ENCODE measurements around the gene ERVFRD-1. TPM values are rescaled to one million over a fixed set of nuclear protein-coding genes. Genes with fewer than 3 reads are reported as not detected.
A peak's percentile ranks its signal among the peaks of the same experiment; 100 is the strongest.

Gene ERVFRD-1
- polyA plus RNA-seq, 1 donor (not counting 4 experiments of a cell fraction or from before 2014, with no cell fraction given) = not detected

DNA sequence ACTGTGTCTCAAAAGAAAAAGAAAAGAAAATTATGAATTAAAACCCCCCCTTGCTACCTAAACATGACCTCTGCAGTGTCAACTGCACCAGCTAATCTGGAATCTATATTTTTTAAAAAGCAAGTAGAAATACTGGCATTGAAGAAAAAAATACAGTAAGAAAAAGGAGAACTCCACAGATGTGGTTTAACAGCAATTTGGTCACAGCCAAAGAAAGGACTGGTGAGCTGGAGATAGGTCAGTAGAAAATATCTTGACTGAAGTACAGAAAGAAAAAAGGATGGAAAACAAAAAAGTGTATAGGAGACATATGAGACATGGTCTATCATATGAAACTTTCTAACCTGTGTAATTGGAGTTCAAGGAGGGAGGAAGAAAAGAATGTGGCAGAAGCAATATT, 44.1 kb upstream of the ERVFRD-1 start:
- Histone ChIP-seq H3K9ac (ENCODE audit: control insufficient read depth, extremely low read depth, insufficient read depth, low read length) (no peak overlapping the region), H3K4me1 (ENCODE audit: control insufficient read depth, extremely low read depth, insufficient read depth, low read length) (peaks cover under 1% of the 10 kb centered on the region), H3K27ac (ENCODE audit: control insufficient read depth, insufficient read depth, low read length) (no peak overlapping the region), H3K36me3 (ENCODE audit: control insufficient read depth in 2 of 2, extremely low read depth in 1 of 2, insufficient read depth in 2 of 2, low read length in 2 of 2) (no peaks in the 10 kb centered on the region), H4K20me1 (ENCODE audit: control insufficient read depth, extremely low read depth, insufficient read depth, low read length) (no peaks in the 10 kb centered on the region), H3K4me3 (ENCODE audit: control insufficient read depth in 2 of 3, extremely low read depth in 1 of 3, insufficient read depth in 2 of 3, low read depth in 1 of 3, low read length in 3 of 3) (no peak overlapping the region), H2AFZ (ENCODE audit: control insufficient read depth, low read length) (no peak overlapping the region), H3K4me2 (ENCODE audit: control insufficient read depth, extremely low read depth, insufficient read depth, low read depth, low read length) (no peak overlapping the region), H3K27me3 (ENCODE audit: control insufficient read depth, extremely low read depth, insufficient read depth, low read length) (no peaks in the 10 kb centered on the region), H3K9me3 (ENCODE audit: control insufficient read depth, low read depth, low read length) (no peaks in the 10 kb centered on the region), H3K79me2 (ENCODE audit: control insufficient read depth, insufficient read depth, low read length) (no peaks in the 10 kb centered on the region), H3K9me1 (ENCODE audit: control insufficient read depth, extremely low read depth, insufficient read depth, low read length) (no peaks in the 10 kb centered on the region)
- no peak for TF ChIP-seq EZH2 (IDR thresholded peaks at IDR 0.05; ENCODE audit: low read length)
- TF ChIP-seq, protein P1, sequence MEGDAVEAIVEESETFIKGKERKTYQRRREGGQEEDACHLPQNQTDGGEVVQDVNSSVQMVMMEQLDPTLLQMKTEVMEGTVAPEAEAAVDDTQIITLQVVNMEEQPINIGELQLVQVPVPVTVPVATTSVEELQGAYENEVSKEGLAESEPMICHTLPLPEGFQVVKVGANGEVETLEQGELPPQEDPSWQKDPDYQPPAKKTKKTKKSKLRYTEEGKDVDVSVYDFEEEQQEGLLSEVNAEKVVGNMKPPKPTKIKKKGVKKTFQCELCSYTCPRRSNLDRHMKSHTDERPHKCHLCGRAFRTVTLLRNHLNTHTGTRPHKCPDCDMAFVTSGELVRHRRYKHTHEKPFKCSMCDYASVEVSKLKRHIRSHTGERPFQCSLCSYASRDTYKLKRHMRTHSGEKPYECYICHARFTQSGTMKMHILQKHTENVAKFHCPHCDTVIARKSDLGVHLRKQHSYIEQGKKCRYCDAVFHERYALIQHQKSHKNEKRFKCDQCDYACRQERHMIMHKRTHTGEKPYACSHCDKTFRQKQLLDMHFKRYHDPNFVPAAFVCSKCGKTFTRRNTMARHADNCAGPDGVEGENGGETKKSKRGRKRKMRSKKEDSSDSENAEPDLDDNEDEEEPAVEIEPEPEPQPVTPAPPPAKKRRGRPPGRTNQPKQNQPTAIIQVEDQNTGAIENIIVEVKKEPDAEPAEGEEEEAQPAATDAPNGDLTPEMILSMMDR (optimal IDR thresholded peaks at IDR 0.05 in 1 of 3, IDR thresholded peaks at IDR 0.05 in 1 of 3, conservative IDR thresholded peaks at IDR 0.05 in 1 of 3; ENCODE audit: extremely low read depth in 1 of 3, insufficient read depth in 2 of 3, low read length in 3 of 3) = no peak
- no peak for DNase-seq (ENCODE audit: low read depth, low spot score)
- no peak for FAIRE-seq
- dilution Hi-C loops (cut with MboI; ENCODE audit: extremely low pct_ligation_motif_present, low sequenced_read_pairs) = no loop called here

DNA sequence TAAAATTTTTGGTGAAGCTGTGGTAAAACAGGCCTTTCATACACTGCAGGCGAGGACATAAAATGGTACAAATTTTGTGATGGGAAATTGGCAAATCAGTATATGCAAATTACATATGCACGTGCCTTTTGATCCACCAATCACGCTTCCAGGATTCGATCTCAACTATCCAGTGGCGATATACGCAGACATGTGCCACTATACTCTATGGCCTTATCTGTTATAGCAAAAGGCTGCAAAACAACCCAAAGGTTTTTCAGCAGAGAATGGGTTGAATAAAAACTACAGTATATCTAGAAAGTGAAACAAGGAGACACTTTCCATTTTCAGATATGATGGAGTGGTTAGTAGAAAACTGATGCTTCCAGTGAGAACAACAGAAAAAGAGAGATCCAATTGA, 41.9 kb upstream of the ERVFRD-1 start:
- Histone ChIP-seq H3K9me1 (ENCODE audit: control insufficient read depth, extremely low read depth, insufficient read depth, low read length) (no peaks in the 10 kb centered on the region), H3K4me1 (ENCODE audit: control insufficient read depth, extremely low read depth, insufficient read depth, low read length) (no peaks in the 10 kb centered on the region), H3K4me3 (ENCODE audit: control insufficient read depth in 2 of 3, extremely low read depth in 1 of 3, insufficient read depth in 2 of 3, low read depth in 1 of 3, low read length in 3 of 3) (no peak overlapping the region), H2AFZ (ENCODE audit: control insufficient read depth, low read length) (no peak overlapping the region), H3K27me3 (ENCODE audit: control insufficient read depth, extremely low read depth, insufficient read depth, low read length) (no peaks in the 10 kb centered on the region), H3K9me3 (ENCODE audit: control insufficient read depth, low read depth, low read length) (no peaks in the 10 kb centered on the region), H4K20me1 (ENCODE audit: control insufficient read depth, extremely low read depth, insufficient read depth, low read length) (no peaks in the 10 kb centered on the region), H3K79me2 (ENCODE audit: control insufficient read depth, insufficient read depth, low read length) (no peaks in the 10 kb centered on the region), H3K4me2 (ENCODE audit: control insufficient read depth, extremely low read depth, insufficient read depth, low read depth, low read length) (no peak overlapping the region), H3K36me3 (ENCODE audit: control insufficient read depth in 2 of 2, extremely low read depth in 1 of 2, insufficient read depth in 2 of 2, low read length in 2 of 2) (no peaks in the 10 kb centered on the region), H3K27ac (ENCODE audit: control insufficient read depth, insufficient read depth, low read length) (no peak overlapping the region), H3K9ac (ENCODE audit: control insufficient read depth, extremely low read depth, insufficient read depth, low read length) (no peak overlapping the region)
- TF ChIP-seq EZH2 (IDR thresholded peaks at IDR 0.05; ENCODE audit: low read length) = no peak
- TF ChIP-seq, protein P1 (optimal IDR thresholded peaks at IDR 0.05 in 1 of 3, IDR thresholded peaks at IDR 0.05 in 1 of 3, conservative IDR thresholded peaks at IDR 0.05 in 1 of 3; ENCODE audit: extremely low read depth in 1 of 3, insufficient read depth in 2 of 3, low read length in 3 of 3) = no peak
- DNase-seq (ENCODE audit: low read depth, low spot score) (no peak), FAIRE-seq (peak; percentile 65)
- dilution Hi-C loops (cut with MboI; ENCODE audit: extremely low pct_ligation_motif_present, low sequenced_read_pairs) = no loop called here
